Measurements from ENCODE around the gene PRKN. TPM values are rescaled to one million over a fixed set of nuclear protein-coding genes. Genes with fewer than 3 reads are reported as not detected.

Gene PRKN
- total RNA-seq, 1 donor from 2014 or later: 0.79 TPM

- FAIRE-seq (no peak), DNase-seq (ENCODE audit: low read depth) (no peak)
- no peaks in the 10 kb centered on the region for H3K27me3 ChIP-seq (ENCODE audit: control insufficient read depth, insufficient read depth, low read length)
- no peaks in the 10 kb centered on the region for H3K36me3 ChIP-seq (ENCODE audit: control insufficient read depth, insufficient read depth, low read length)
- H3K4me3 ChIP-seq (ENCODE audit: low read depth, low read length): no peak overlapping the region
- TF ChIP-seq CTCF (IDR thresholded peaks at IDR 0.05; ENCODE audit: insufficient read depth, low read length, severe bottlenecking): no peak
Observed at GRCh38 chr6:162294029-162294428, 433.5 kb downstream of the PRKN start.

GRCh38 chr6:162292915-162293314 lies 434.7 kb downstream of the PRKN start:
- no peak for DNase-seq (ENCODE audit: low read depth)
- Histone ChIP-seq H3K36me3 (ENCODE audit: control insufficient read depth, insufficient read depth, low read length) (no peaks in the 10 kb centered on the region), H3K4me3 (ENCODE audit: low read depth, low read length) (no peak overlapping the region), H3K27me3 (ENCODE audit: control insufficient read depth, insufficient read depth, low read length) (no peaks in the 10 kb centered on the region)
- FAIRE-seq: no peak
- TF ChIP-seq CTCF (IDR thresholded peaks at IDR 0.05; ENCODE audit: insufficient read depth, low read length, severe bottlenecking): no peak

- no peak overlapping the region for H3K4me3 ChIP-seq (ENCODE audit: low read depth, low read length)
- no peaks in the 10 kb centered on the region for H3K36me3 ChIP-seq (ENCODE audit: control insufficient read depth, insufficient read depth, low read length)
- H3K27me3 ChIP-seq (ENCODE audit: control insufficient read depth, insufficient read depth, low read length): no peaks in the 10 kb centered on the region
- TF ChIP-seq CTCF (IDR thresholded peaks at IDR 0.05; ENCODE audit: insufficient read depth, low read length, severe bottlenecking): no peak
- FAIRE-seq (no peak), DNase-seq (ENCODE audit: low read depth) (no peak)
Observed at GRCh38 chr6:162290846-162291465, 436.6 kb downstream of the PRKN start.

GRCh38 chr6:162289972-162290371 lies 437.6 kb downstream of the PRKN start:
- Histone ChIP-seq H3K27me3 (ENCODE audit: control insufficient read depth, insufficient read depth, low read length) (no peaks in the 10 kb centered on the region), H3K4me3 (ENCODE audit: low read depth, low read length) (no peak overlapping the region), H3K36me3 (ENCODE audit: control insufficient read depth, insufficient read depth, low read length) (no peaks in the 10 kb centered on the region)
- no peak for DNase-seq (ENCODE audit: low read depth)
- TF ChIP-seq CTCF (IDR thresholded peaks at IDR 0.05; ENCODE audit: insufficient read depth, low read length, severe bottlenecking): no peak
- FAIRE-seq: no peak

- H3K27me3 ChIP-seq (ENCODE audit: control insufficient read depth, insufficient read depth, low read length): no peaks in the 10 kb centered on the region
- no peaks in the 10 kb centered on the region for H3K36me3 ChIP-seq (ENCODE audit: control insufficient read depth, insufficient read depth, low read length)
- FAIRE-seq (no peak), DNase-seq (ENCODE audit: low read depth) (no peak)
- no peak overlapping the region for H3K4me3 ChIP-seq (ENCODE audit: low read depth, low read length)
- TF ChIP-seq CTCF (IDR thresholded peaks at IDR 0.05; ENCODE audit: insufficient read depth, low read length, severe bottlenecking): no peak
Observed at GRCh38 chr6:162273986-162274385, 453.6 kb downstream of the PRKN start.

GRCh38 chr6:162271922-162272321 lies 455.6 kb downstream of the PRKN start:
- no peak for DNase-seq (ENCODE audit: low read depth)
- no peaks in the 10 kb centered on the region for H3K36me3 ChIP-seq (ENCODE audit: control insufficient read depth, insufficient read depth, low read length)
- no peak for TF ChIP-seq CTCF (IDR thresholded peaks at IDR 0.05; ENCODE audit: insufficient read depth, low read length, severe bottlenecking)
- no peak for FAIRE-seq
- H3K27me3 ChIP-seq (ENCODE audit: control insufficient read depth, insufficient read depth, low read length): no peaks in the 10 kb centered on the region
- H3K4me3 ChIP-seq (ENCODE audit: low read depth, low read length): no peak overlapping the region

Measured in bronchial epithelial cell (primary cell).